Liver (tissue), 9 donors: Measurements from ENCODE around the gene MAB21L2. TPM values are rescaled to one million over a fixed set of nuclear protein-coding genes. Genes with fewer than 3 reads are reported as not detected.

Source experiments
- DNase-seq: peaks from one replicate; pipeline ENCODE4 v3.0.0-alpha.2; 2017; ENCODE audit warnings: low spot score
- H3K27ac ChIP-seq, 2 donors: one replicate each; pipeline ENCODE4 v1.7.0; 2013; ENCODE audit warnings: inconsistent platforms in 2 of 2, low read length in 2 of 2, control low read depth in 1 of 2, low read depth in 1 of 2, mild to moderate bottlenecking in 1 of 2
- H3K27me3 ChIP-seq, 4 donors: one replicate each; pipeline versions ENCODE4 v1.6.1 to v1.7.0; 2013; ENCODE audit warnings: low read length in 3 of 4, inconsistent platforms in 1 of 4, mild to moderate bottlenecking in 1 of 4, moderate library complexity in 1 of 4; ENCODE audit not compliant: control insufficient read depth in 4 of 4, insufficient read depth in 4 of 4
- H3K36me3 ChIP-seq, 4 donors: one replicate each; pipeline versions ENCODE4 v1.6.1 to v1.7.0; 2013; ENCODE audit warnings: low read length in 3 of 4, mild to moderate bottlenecking in 3 of 4, low read depth in 1 of 4, moderate library complexity in 1 of 4; ENCODE audit not compliant: control insufficient read depth in 4 of 4, insufficient read depth in 3 of 4
- H3K4me1 ChIP-seq, 4 donors: one replicate each; pipeline versions ENCODE4 v1.6.1 to v1.7.0; 2013; ENCODE audit warnings: low read length in 3 of 4, mild to moderate bottlenecking in 3 of 4, moderate library complexity in 1 of 4; ENCODE audit not compliant: control insufficient read depth in 4 of 4, insufficient read depth in 4 of 4
- H3K4me3 ChIP-seq, 3 donors: one replicate each; pipeline versions ENCODE4 v1.6.1 to v1.7.0; 2013; ENCODE audit warnings: low read length in 3 of 3, control low read depth in 1 of 3, low read depth in 1 of 3, mild to moderate bottlenecking in 1 of 3
- H3K9ac ChIP-seq, 2 donors: one replicate each; pipeline ENCODE4 v1.7.0; 2013; ENCODE audit warnings: low read length in 2 of 2, mild to moderate bottlenecking in 2 of 2, moderate library complexity in 2 of 2, control low read depth in 1 of 2, low read depth in 1 of 2
- H3K9me3 ChIP-seq, 4 donors: one replicate each; pipeline versions ENCODE4 v1.6.1 to v1.7.0; 2013; ENCODE audit warnings: low read length in 3 of 4; ENCODE audit not compliant: control insufficient read depth in 4 of 4
- ATF3 ChIP-seq: IDR thresholded peaks from 2 replicates; pipeline ENCODE4 v1.6.1; 2016; ENCODE audit warnings: antibody characterized with exemption
- CTCF ChIP-seq: fragments of 150-350 bp; IDR thresholded peaks from 2 replicates; pipeline ENCODE4 v1.5.1; 2017; ENCODE audit warnings: improper control_type of control experiment, low read depth, low read length; ENCODE audit not compliant: missing input control
- EGR1 ChIP-seq, 2 donors: IDR thresholded peaks; 2 replicates each; pipeline ENCODE4 v1.6.1; 2016 to 2018; ENCODE audit warnings: antibody characterized with exemption in 2 of 2, low read depth in 2 of 2
- FOXA1 ChIP-seq: IDR thresholded peaks from 2 replicates; pipeline ENCODE4 v1.6.1; 2016; ENCODE audit warnings: antibody characterized with exemption
- FOXA2 ChIP-seq: IDR thresholded peaks from 2 replicates; pipeline ENCODE4 v1.6.1; 2016; ENCODE audit warnings: antibody characterized with exemption
- GABPA ChIP-seq, 2 donors: IDR thresholded peaks in 1 of 2; conservative IDR thresholded peaks in 1 of 2; 2 replicates each; pipeline ENCODE4 v1.6.1; 2016; ENCODE audit warnings: antibody characterized with exemption in 2 of 2, mild to moderate bottlenecking in 1 of 2, moderate library complexity in 1 of 2
- HNF4A ChIP-seq, 2 donors: conservative IDR thresholded peaks; 2 replicates each; pipeline ENCODE4 v1.6.1; 2016; ENCODE audit warnings: antibody characterized with exemption in 2 of 2, mild to moderate bottlenecking in 2 of 2
- HNF4G ChIP-seq: IDR thresholded peaks from 2 replicates; pipeline ENCODE4 v1.6.1; 2016; ENCODE audit warnings: antibody characterized with exemption
- JUND ChIP-seq, 2 donors: IDR thresholded peaks; 2 replicates each; pipeline ENCODE4 v1.6.1; 2016; ENCODE audit warnings: antibody characterized with exemption in 2 of 2
- MAX ChIP-seq: IDR thresholded peaks from 2 replicates; pipeline ENCODE4 v1.6.1; 2016; ENCODE audit warnings: antibody characterized with exemption
- NR2F2 ChIP-seq: IDR thresholded peaks from 2 replicates; pipeline ENCODE4 v1.6.1; 2016; ENCODE audit warnings: antibody characterized with exemption
- REST ChIP-seq: IDR thresholded peaks from 2 replicates; pipeline ENCODE4 v1.6.1; 2016; ENCODE audit warnings: antibody characterized with exemption, mild to moderate bottlenecking
- RXRA ChIP-seq, 2 donors: IDR thresholded peaks; 2 replicates each; pipeline ENCODE4 v1.6.1; 2017 to 2018; ENCODE audit warnings: antibody characterized with exemption in 2 of 2, mild to moderate bottlenecking in 1 of 2
- SP1 ChIP-seq: IDR thresholded peaks from 2 replicates; pipeline ENCODE4 v1.6.1; 2018; ENCODE audit warnings: antibody characterized with exemption, mild to moderate bottlenecking
- TAF1 ChIP-seq: conservative IDR thresholded peaks from 2 replicates; pipeline ENCODE4 v1.6.1; 2016; ENCODE audit warnings: antibody characterized with exemption, mild to moderate bottlenecking
- YY1 ChIP-seq: IDR thresholded peaks from 2 replicates; pipeline ENCODE4 v1.6.1; 2016; ENCODE audit warnings: antibody characterized with exemption, mild to moderate bottlenecking
- ZBTB33 ChIP-seq: IDR thresholded peaks from 2 replicates; pipeline ENCODE4 v1.6.1; 2016; ENCODE audit warnings: antibody characterized with exemption
- WGBS: extraction: QIAGEN DNeasy Blood & Tissue Kit; methylation state at CpG from one replicate; pipeline ENCODE4 v1.1.7; 2013; 5-methylcytosine and 5-hydroxymethylcytosine counted together
- polyA plus RNA-seq, 2 donors: library from polyadenylated mRNA; stranded (reverse) in 1 of 2; unstranded in 1 of 2; fragments of 200-250 nt in 1 of 2; fragments of >200 nt in 1 of 2; fragmentation: Nextera tagmentation in 1 of 2; extraction: Ambion mirVana in 1 of 2; gene quantifications; one replicate each; pipeline versions ENCODE4 v1.2.1 to v1.2.3, GENCODE V29; 2013 to 2015
- total RNA-seq, 2 donors: library from RNA; depleted of rRNA; stranded (reverse); fragments of >200 nt; gene quantifications; one replicate each; pipeline ENCODE4 v1.2.3, GENCODE V29; 2014
- donor health status: healthy.
- donor health status: healthy.
- donor health status: healthy.
- donor health status: healthy.
- donor health status: healthy.

MAB21L2 gene
- total and polyA plus RNA-seq, 4 donors = 0.30 to 1.5 (median 0.66) TPM

- TF ChIP-seq REST (no peak), MAX (no peak), NR2F2 (no peak), ZBTB33 (no peak), SP1 (no peak)
Measured at GRCh38 chr4:150588316-150588715, 6.4 kb downstream of the MAB21L2 start (continued).

- no peak for DNase-seq
- no peak for TF ChIP-seq YY1
- TF ChIP-seq EGR1 (IDR thresholded peaks at IDR 0.05; ENCODE audit: low read depth in 2 of 2) = no peak
- TF ChIP-seq ATF3 = no peak
- no peak for TF ChIP-seq HNF4G
- TF ChIP-seq TAF1 = no peak
- no peak for TF ChIP-seq JUND (IDR thresholded peaks at IDR 0.05)
- TF ChIP-seq RXRA (IDR thresholded peaks at IDR 0.05) = no peak
- TF ChIP-seq CTCF = no peak
- TF ChIP-seq HNF4A (conservative IDR thresholded peaks at IDR 0.05) = no peak
- TF ChIP-seq NR2F2 = no peak
- TF ChIP-seq FOXA2 = no peak
- no peak for TF ChIP-seq MAX
- TF ChIP-seq ZBTB33 = no peak
- no peak for TF ChIP-seq GABPA (IDR thresholded peaks at IDR 0.05 in 1 of 2, conservative IDR thresholded peaks at IDR 0.05 in 1 of 2)
- TF ChIP-seq SP1 = no peak
- no peak for TF ChIP-seq REST
- no peak for TF ChIP-seq FOXA1
- Histone ChIP-seq H3K9ac (no peak overlapping the region), H3K4me1 (peaks cover 0 to under 1% (median 0%) of the 10 kb centered on the region in 4 donors), H3K4me3 (no peak overlapping the region), H3K9me3 (no peaks in the 10 kb centered on the region), H3K27me3 (no peaks in the 10 kb centered on the region), H3K36me3 (peaks cover 0 to 4% (median 1%) of the 10 kb centered on the region in 4 donors), H3K27ac (no peak overlapping the region)
- WGBS = 84% methylated on average over 2 of the region's 2 CpGs
Measured at GRCh38 chr4:150589157-150589556, 7.2 kb downstream of the MAB21L2 start.
